ENCODE measurements around the gene PRKCE.

- TF ChIP-seq, protein P1, sequence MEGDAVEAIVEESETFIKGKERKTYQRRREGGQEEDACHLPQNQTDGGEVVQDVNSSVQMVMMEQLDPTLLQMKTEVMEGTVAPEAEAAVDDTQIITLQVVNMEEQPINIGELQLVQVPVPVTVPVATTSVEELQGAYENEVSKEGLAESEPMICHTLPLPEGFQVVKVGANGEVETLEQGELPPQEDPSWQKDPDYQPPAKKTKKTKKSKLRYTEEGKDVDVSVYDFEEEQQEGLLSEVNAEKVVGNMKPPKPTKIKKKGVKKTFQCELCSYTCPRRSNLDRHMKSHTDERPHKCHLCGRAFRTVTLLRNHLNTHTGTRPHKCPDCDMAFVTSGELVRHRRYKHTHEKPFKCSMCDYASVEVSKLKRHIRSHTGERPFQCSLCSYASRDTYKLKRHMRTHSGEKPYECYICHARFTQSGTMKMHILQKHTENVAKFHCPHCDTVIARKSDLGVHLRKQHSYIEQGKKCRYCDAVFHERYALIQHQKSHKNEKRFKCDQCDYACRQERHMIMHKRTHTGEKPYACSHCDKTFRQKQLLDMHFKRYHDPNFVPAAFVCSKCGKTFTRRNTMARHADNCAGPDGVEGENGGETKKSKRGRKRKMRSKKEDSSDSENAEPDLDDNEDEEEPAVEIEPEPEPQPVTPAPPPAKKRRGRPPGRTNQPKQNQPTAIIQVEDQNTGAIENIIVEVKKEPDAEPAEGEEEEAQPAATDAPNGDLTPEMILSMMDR (IDR thresholded peaks at IDR 0.05), result no peak
- TF ChIP-seq EP300 (IDR thresholded peaks at IDR 0.05) (no peak), POLR2AphosphoS5 (IDR thresholded peaks at IDR 0.05) (no peak)
Observed at GRCh38 chr2:46076251-46076650, 424.8 kb downstream of the PRKCE start.

Data from sigmoid colon (tissue), 4 donors.